GM23338 (cell line): Measurements from ENCODE around the gene UPP2. TPM values are rescaled to one million over a fixed set of nuclear protein-coding genes. Genes with fewer than 3 reads are reported as not detected.
A peak's percentile ranks its signal among the peaks of the same experiment; 100 is the strongest.

Experiments
- ATAC-seq: fragments of 200-7000 bp; cut with Tn5 transposase; 3 replicates; pipeline ENCODE4 v1.9.1; 2020
- DNase-seq: peaks from one replicate; pipeline ENCODE4 v3.0.0-alpha.2; 2015; ENCODE audit warnings: low spot score
- H2AFZ ChIP-seq: fragments of 200-600 bp; sonication (generic); 2 replicates; pipeline ENCODE4 v1.8.0; 2016; ENCODE audit warnings: antibody characterized with exemption, mild to moderate bottlenecking, moderate library complexity
- H3F3A ChIP-seq: fragments of 200-600 bp; sonication (generic); replicated peaks from 2 replicates; pipeline ENCODE4 v1.8.0; 2017; ENCODE audit warnings: antibody characterized with exemption, mixed run types, low read depth
- H3K27ac ChIP-seq: fragments of 200-600 bp; sonication (generic); 2 replicates; pipeline ENCODE4 v1.6.1; 2016; ENCODE audit warnings: low read depth
- H3K27me3 ChIP-seq: fragments of 200-600 bp; sonication (generic); 2 replicates; pipeline ENCODE4 v1.8.0; 2016; ENCODE audit warnings: mild to moderate bottlenecking, mixed run types, moderate library complexity; ENCODE audit not compliant: insufficient read depth
- H3K36me3 ChIP-seq: fragments of 200-600 bp; sonication (generic); 2 replicates; pipeline ENCODE4 v1.8.0; 2016; ENCODE audit warnings: mild to moderate bottlenecking; ENCODE audit not compliant: insufficient read depth
- H3K4me1 ChIP-seq: fragments of 200-600 bp; sonication (generic); 2 replicates; pipeline ENCODE4 v1.8.0; 2016; ENCODE audit warnings: mild to moderate bottlenecking, moderate library complexity; ENCODE audit not compliant: insufficient read depth
- H3K4me2 ChIP-seq: fragments of 200-600 bp; sonication (generic); 2 replicates; pipeline ENCODE4 v1.7.1; 2017; ENCODE audit warnings: mixed run types
- H3K4me3 ChIP-seq: fragments of 200-600 bp; sonication (generic); 2 replicates; pipeline ENCODE4 v1.6.1; 2016; ENCODE audit warnings: mixed run types
- H3K79me2 ChIP-seq: fragments of 200-600 bp; sonication (generic); replicated peaks from 2 replicates; pipeline ENCODE4 v1.8.0; 2017; ENCODE audit warnings: mild to moderate bottlenecking; ENCODE audit not compliant: insufficient read depth
- H3K9me2 ChIP-seq: fragments of 200-600 bp; sonication (generic); 2 replicates; pipeline ENCODE4 v1.8.0; 2017; ENCODE audit not compliant: insufficient read depth
- H4K20me1 ChIP-seq: fragments of 200-600 bp; sonication (generic); replicated peaks from 2 replicates; pipeline ENCODE4 v1.8.0; 2017; ENCODE audit warnings: mild to moderate bottlenecking; ENCODE audit not compliant: insufficient read depth
- H3K27ac Mint-ChIP-seq: 2 replicates; pipeline ENCODE4 v1.8.0; 2020; ENCODE audit warnings: inconsistent platforms, mild to moderate bottlenecking, moderate library complexity, mixed read lengths
- H3K27me3 Mint-ChIP-seq: 3 replicates; pipeline ENCODE4 v1.8.0; 2022; ENCODE audit warnings: low read depth, mild to moderate bottlenecking, moderate library complexity, mixed read lengths, inconsistent platforms; ENCODE audit not compliant: insufficient read depth, poor library complexity
- H3K36me3 Mint-ChIP-seq: 3 replicates; pipeline ENCODE4 v1.8.0; 2021; ENCODE audit warnings: low read depth, mild to moderate bottlenecking, inconsistent platforms, moderate library complexity, mixed read lengths
- H3K4me1 Mint-ChIP-seq: 3 replicates; pipeline ENCODE4 v1.8.0; 2020; ENCODE audit warnings: mild to moderate bottlenecking, inconsistent platforms, mixed read lengths
- H3K4me3 Mint-ChIP-seq: 3 replicates; pipeline ENCODE4 v1.8.0; 2021; ENCODE audit warnings: moderate library complexity, mild to moderate bottlenecking, inconsistent platforms, mixed read lengths
- H3K9me3 Mint-ChIP-seq: 3 replicates; pipeline ENCODE4 v1.8.0; 2020; ENCODE audit warnings: moderate library complexity, mild to moderate bottlenecking, inconsistent platforms, mixed read lengths
- CTCF ChIP-seq, 2 experiments: fragments of 200-600 bp in 1 of 2; sonication (generic) in 1 of 2; conservative IDR thresholded peaks; 2 replicates each; pipeline versions ENCODE4 v1.5.1 to v1.6.1; 2016 to 2017; ENCODE audit warnings: antibody characterized with exemption in 2 of 2, low read depth in 2 of 2, mild to moderate bottlenecking in 2 of 2, moderate library complexity in 1 of 2
- EZH2 ChIP-seq: fragments of 200-600 bp; sonication (generic); IDR thresholded peaks from one replicate; pipeline ENCODE4 v1.8.0; 2017; ENCODE audit warnings: antibody characterized with exemption, mild to moderate bottlenecking, low read depth; ENCODE audit not compliant: unreplicated experiment
- NANOG ChIP-seq: IDR thresholded peaks from 2 replicates; pipeline ENCODE4 v1.6.1; 2016; ENCODE audit warnings: antibody characterized with exemption, borderline replicate concordance
- POLR2AphosphoS5 ChIP-seq: IDR thresholded peaks from 2 replicates; pipeline ENCODE4 v1.6.1; 2016; ENCODE audit warnings: antibody characterized with exemption, low read depth
- ZNF114 ChIP-seq: fragments of 250-450 bp; sonication (Bioruptor Pico); IDR thresholded peaks from 2 replicates; pipeline ENCODE4 v1.5.0; 2020; ENCODE audit warnings: mild to moderate bottlenecking, moderate library complexity
- polyA plus RNA-seq: library from polyadenylated mRNA; unstranded; fragments of >200 nt; fragmentation: Nextera tagmentation; extraction: Ambion mirVana; gene quantifications from 2 replicates; pipeline ENCODE4 v1.2.1, GENCODE V29; 2016
- total RNA-seq: library from RNA; depleted of rRNA; stranded (reverse); fragments of >200 nt; shearing (Covaris generic); gene quantifications from 2 replicates; pipeline ENCODE4 v1.2.3, GENCODE V29; 2014
- TF ChIP-seq, protein P1 (sequence below): IDR thresholded peaks from one replicate; pipeline ENCODE4 v1.6.1; 2018; ENCODE audit warnings: antibody characterized with exemption; ENCODE audit not compliant: unreplicated experiment

The UPP2 gene
- total and polyA plus RNA-seq, 2 experiments from 2014 or later, result not detected

- Mint-ChIP-seq H3K9me3 (peaks cover 4% of the 10 kb centered on the region; the same call in 2 of the 3 replicates), H3K4me1 (peaks cover 5% of the 10 kb centered on the region), H3K36me3 (peaks cover 4% of the 10 kb centered on the region; the same call in 2 of the 3 replicates), H3K4me3 (no peak overlapping the region), H3K27me3 (no peaks in the 10 kb centered on the region), H3K27ac (no peak overlapping the region)
- no peak overlapping the region for H3K4me3 ChIP-seq
- no peaks in the 10 kb centered on the region for H3K9me2 ChIP-seq
- no peaks in the 10 kb centered on the region for H3K79me2 ChIP-seq
- H2AFZ ChIP-seq, result no peak overlapping the region
- no peaks in the 10 kb centered on the region for H3K36me3 ChIP-seq
- H4K20me1 ChIP-seq, result no peaks in the 10 kb centered on the region
- no peaks in the 10 kb centered on the region for H3K4me1 ChIP-seq
- H3F3A ChIP-seq, result no peaks in the 10 kb centered on the region
- H3K27me3 ChIP-seq, result no peaks in the 10 kb centered on the region
- TF ChIP-seq CTCF (conservative IDR thresholded peaks at IDR 0.05; ENCODE audit: low read depth in 2 of 2) (no peak), NANOG (no peak), EZH2 (no peak), ZNF114 (CRISPR knock-in tag) (no peak), POLR2AphosphoS5 (no peak)
- DNase-seq (no peak), ATAC-seq (no peak)
- H3K4me2 ChIP-seq, result no peak overlapping the region
- no peak overlapping the region for H3K27ac ChIP-seq
Measured at GRCh38 chr2:158072361-158072760, 29.3 kb upstream of the UPP2 start.

DNA sequence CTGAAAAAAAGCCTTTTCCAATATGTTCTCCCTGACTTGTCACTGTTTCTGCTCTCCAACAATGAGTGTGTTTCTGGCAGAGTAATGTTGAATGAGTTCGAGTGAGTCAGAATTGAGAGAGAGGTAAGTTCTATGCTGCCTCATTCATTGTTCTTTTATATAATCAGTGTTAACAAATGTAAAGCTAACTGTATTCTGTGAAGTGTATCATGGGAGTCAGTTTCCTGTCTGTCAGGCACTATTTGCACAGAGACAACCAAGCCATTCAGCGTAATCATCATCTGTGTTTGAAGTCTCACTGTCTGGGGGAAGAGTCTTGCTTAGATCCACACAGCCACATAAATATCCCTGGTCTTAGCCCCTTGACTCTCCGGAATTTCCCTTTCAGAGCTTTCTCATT is 22.0 kb upstream of the UPP2 start:
- Histone ChIP-seq H3K4me2 (no peak overlapping the region), H3K9me2 (no peaks in the 10 kb centered on the region), H3F3A (no peaks in the 10 kb centered on the region), H3K36me3 (no peaks in the 10 kb centered on the region), H2AFZ (peak overlapping the region; percentile 40; the same call in 1 of the 2 replicates), H4K20me1 (no peaks in the 10 kb centered on the region), H3K4me3 (no peak overlapping the region), H3K27me3 (no peaks in the 10 kb centered on the region), H3K27ac (no peak overlapping the region), H3K79me2 (no peaks in the 10 kb centered on the region), H3K4me1 (no peaks in the 10 kb centered on the region)
- H3K9me3 Mint-ChIP-seq, result peaks cover 9% of the 10 kb centered on the region; the same call in 2 of the 3 replicates
- no peak overlapping the region for H3K4me3 Mint-ChIP-seq
- H3K36me3 Mint-ChIP-seq, result peaks cover 4% of the 10 kb centered on the region; the same call in 2 of the 3 replicates
- no peak for TF ChIP-seq EZH2
- TF ChIP-seq, protein P1, sequence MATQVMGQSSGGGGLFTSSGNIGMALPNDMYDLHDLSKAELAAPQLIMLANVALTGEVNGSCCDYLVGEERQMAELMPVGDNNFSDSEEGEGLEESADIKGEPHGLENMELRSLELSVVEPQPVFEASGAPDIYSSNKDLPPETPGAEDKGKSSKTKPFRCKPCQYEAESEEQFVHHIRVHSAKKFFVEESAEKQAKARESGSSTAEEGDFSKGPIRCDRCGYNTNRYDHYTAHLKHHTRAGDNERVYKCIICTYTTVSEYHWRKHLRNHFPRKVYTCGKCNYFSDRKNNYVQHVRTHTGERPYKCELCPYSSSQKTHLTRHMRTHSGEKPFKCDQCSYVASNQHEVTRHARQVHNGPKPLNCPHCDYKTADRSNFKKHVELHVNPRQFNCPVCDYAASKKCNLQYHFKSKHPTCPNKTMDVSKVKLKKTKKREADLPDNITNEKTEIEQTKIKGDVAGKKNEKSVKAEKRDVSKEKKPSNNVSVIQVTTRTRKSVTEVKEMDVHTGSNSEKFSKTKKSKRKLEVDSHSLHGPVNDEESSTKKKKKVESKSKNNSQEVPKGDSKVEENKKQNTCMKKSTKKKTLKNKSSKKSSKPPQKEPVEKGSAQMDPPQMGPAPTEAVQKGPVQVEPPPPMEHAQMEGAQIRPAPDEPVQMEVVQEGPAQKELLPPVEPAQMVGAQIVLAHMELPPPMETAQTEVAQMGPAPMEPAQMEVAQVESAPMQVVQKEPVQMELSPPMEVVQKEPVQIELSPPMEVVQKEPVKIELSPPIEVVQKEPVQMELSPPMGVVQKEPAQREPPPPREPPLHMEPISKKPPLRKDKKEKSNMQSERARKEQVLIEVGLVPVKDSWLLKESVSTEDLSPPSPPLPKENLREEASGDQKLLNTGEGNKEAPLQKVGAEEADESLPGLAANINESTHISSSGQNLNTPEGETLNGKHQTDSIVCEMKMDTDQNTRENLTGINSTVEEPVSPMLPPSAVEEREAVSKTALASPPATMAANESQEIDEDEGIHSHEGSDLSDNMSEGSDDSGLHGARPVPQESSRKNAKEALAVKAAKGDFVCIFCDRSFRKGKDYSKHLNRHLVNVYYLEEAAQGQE, result no peak
- no peak overlapping the region for H3K27ac Mint-ChIP-seq
- H3K27me3 Mint-ChIP-seq, result no peaks in the 10 kb centered on the region
- no peaks in the 10 kb centered on the region for H3K4me1 Mint-ChIP-seq
- no peak for ATAC-seq
- no peak for DNase-seq
